ENCODE measurements around the gene PAPPA2.
A peak's percentile ranks its signal among the peaks of the same experiment; 100 is the strongest.

PAPPA2 gene

DNA sequence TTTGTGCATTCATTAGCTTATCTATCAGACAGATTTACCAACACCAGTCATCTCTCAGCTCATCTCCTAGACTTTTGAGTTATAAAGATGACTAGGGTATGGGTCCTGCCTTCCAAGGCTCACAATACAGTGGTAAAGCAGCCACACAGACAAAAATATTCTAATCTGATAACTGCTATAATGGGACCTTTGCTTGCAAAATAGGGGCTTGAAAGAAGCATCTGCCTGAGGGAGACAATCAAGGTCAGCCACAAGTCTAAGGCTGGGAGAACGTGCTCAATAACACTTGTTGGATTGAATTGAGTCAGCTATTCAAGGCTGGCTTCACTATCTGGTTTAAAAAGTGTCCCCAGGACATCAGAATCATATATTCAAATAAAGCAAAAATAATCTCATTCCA is 1.4 kb upstream of the PAPPA2 start:
- in situ Hi-C loops (cut with MboI; ENCODE audit: low sequenced_read_pairs), result no loop called here
- Histone ChIP-seq H3K27me3 (ENCODE audit: low read depth) (no peaks in the 10 kb centered on the region), H3K36me3 (replicated peaks) (no peaks in the 10 kb centered on the region), H3K4me3 (no peak overlapping the region), H3K4me1 (no peaks in the 10 kb centered on the region), H3K9me3 (no peaks in the 10 kb centered on the region)
- DNase-seq (ENCODE audit: low spot score in 2 of 2), result no peak

DNA sequence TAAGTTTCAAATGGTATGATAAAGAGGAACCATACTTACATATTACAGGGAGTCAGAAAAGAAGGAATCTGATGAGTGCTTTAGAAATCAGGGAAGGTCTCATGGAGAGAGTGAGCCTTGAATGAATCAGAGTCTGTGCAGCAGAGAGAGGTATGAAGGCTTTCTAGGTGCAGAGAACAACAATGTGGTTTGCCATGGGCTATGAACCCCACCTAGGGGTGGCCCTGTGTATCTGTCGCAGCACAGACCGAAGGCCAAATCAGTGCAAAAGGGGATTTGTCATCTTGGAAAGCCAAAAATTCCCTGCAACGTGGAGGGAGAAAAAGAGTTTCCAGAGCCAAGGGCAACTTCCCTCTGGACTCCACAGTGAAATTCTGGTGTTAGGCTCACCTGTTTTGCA is 3.5 kb downstream of the PAPPA2 start:
- H3K4me1 ChIP-seq, result no peaks in the 10 kb centered on the region
- peak in 1 of 2 experiments; percentile 28 for DNase-seq (ENCODE audit: low spot score in 2 of 2)
- no peaks in the 10 kb centered on the region for H3K36me3 ChIP-seq (replicated peaks)
- no peak overlapping the region for H3K4me3 ChIP-seq
- H3K9me3 ChIP-seq, result no peaks in the 10 kb centered on the region
- no peaks in the 10 kb centered on the region for H3K27me3 ChIP-seq (ENCODE audit: low read depth)
- in situ Hi-C loops (cut with MboI; ENCODE audit: low sequenced_read_pairs), result no loop called here

DNA sequence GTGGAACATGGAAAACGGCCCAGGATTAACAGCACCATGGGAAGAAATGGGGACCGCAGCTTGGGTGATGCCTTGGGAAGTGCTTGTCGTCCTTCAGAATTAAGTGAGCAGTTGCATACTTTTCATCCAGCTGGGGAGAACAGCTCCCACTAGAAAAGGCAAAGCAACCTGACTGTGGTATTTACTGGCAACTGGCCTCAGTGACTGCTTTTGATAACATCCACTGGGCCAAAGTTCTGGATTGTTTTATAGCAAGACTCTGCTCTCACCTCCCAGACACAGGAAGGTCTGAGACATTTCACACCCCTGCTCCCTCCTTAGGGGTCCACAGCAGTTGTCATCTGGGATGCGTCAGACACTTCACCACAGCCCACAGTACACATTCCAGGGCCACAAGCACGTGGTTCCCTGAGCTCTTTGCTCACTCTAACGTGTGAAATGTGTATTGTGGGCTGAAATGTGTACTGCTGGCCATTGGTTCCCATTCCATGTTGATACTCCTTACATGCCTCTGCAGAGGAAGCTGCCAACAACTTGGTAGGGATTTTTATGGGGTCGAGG is 6.6 kb downstream of the PAPPA2 start:
- no peaks in the 10 kb centered on the region for H3K36me3 ChIP-seq (replicated peaks)
- in situ Hi-C loops (cut with MboI; ENCODE audit: low sequenced_read_pairs), result no loop called here
- H3K27me3 ChIP-seq (ENCODE audit: low read depth), result no peaks in the 10 kb centered on the region
- no peaks in the 10 kb centered on the region for H3K9me3 ChIP-seq
- no peaks in the 10 kb centered on the region for H3K4me1 ChIP-seq
- no peak for DNase-seq (ENCODE audit: low spot score in 2 of 2)
- H3K4me3 ChIP-seq, result no peak overlapping the region

DNA sequence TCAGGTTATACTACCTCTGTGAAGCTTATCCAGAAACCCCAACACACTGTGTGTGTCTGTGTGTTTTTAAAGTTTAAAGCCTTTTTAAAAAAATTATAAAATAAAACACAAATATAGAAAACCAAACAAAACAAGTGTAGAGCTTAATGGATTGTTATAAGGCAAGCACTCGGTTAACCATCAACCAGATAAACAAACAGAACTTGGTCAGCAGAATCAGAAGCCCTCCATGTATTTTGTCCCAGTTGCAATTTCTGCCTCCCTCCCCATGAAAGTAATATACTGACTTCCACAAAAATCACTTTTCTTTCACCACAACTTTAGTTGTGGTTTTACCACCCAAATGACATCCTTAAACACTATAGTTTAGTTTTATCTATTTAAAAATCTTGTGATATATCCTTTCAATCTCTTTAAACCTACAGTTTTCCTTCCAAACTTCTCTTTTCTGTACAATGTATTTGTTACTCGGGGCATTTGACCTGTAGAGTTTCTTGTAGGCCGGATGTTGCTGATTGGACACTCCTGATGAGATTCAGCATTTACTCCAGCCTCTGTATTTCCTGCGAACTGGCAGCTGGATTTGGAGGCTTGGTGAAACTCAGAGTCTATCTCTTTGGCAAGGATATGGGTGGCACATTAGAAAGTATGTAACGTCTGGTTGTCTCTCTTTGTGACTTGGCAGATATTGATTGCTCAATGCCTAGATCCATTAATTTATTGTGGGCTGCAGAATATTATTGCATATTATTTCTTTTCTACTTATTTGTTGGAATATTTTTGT is 8.6 kb downstream of the PAPPA2 start:
- Histone ChIP-seq H3K9me3 (no peaks in the 10 kb centered on the region), H3K36me3 (replicated peaks) (no peaks in the 10 kb centered on the region), H3K4me1 (no peaks in the 10 kb centered on the region), H3K4me3 (no peak overlapping the region), H3K27me3 (ENCODE audit: low read depth) (no peaks in the 10 kb centered on the region)
- in situ Hi-C loops (cut with MboI; ENCODE audit: low sequenced_read_pairs), result no loop called here
- no peak for DNase-seq (ENCODE audit: low spot score in 2 of 2)

DNA sequence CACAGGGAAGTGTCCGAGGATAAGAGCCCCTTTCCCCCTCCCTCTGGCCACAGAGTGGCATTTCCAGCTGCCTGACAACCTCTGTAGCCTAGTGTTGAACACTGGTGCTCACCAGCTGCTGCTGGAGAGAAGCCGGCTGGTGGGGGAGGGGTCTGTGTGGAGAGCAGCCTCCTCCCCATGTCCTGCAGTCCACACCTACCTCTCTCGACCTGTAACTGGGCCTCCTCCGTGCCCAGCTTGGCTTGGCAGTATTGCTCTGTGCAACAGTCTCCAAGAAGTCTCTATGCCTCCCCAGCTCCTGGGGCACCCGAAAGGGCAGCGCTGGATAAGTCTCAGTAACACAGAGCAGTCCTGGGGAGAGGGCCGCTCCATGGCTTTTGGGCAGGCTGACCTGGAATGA is 17.0 kb downstream of the PAPPA2 start:
- in situ Hi-C loops (cut with MboI; ENCODE audit: low sequenced_read_pairs), result no loop called here
- H3K36me3 ChIP-seq (replicated peaks), result no peaks in the 10 kb centered on the region

DNA sequence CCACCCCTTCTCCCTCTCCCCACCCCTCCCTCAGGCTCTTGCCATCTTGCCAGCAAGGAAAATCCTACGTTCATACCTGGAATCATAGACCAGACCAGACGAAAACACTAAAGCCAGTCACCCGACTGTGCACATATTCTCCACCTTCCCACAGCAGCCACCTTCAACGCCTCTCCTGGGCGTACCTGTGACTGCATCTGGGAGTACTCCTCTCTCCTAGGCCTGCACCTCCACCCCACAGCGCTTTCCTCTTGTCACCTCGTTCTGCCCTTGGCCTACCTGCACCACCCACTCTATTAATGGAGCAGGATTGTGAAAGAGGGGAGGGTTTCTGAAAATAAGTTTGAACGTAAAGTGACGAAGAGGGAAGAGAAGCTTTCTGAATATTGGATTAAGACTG is 17.8 kb downstream of the PAPPA2 start:
- Histone ChIP-seq H3K9me3 (no peaks in the 10 kb centered on the region), H3K27me3 (ENCODE audit: low read depth) (no peaks in the 10 kb centered on the region), H3K4me3 (no peak overlapping the region), H3K36me3 (replicated peaks) (no peaks in the 10 kb centered on the region), H3K4me1 (no peaks in the 10 kb centered on the region)
- no peak for DNase-seq (ENCODE audit: low spot score in 2 of 2)
- in situ Hi-C loops (cut with MboI; ENCODE audit: low sequenced_read_pairs), result no loop called here

More for the DNA sequence above, 17.0 kb downstream of the PAPPA2 start:
- H3K4me1 ChIP-seq, result no peaks in the 10 kb centered on the region
- H3K9me3 ChIP-seq, result no peaks in the 10 kb centered on the region
- H3K4me3 ChIP-seq, result no peak overlapping the region
- H3K27me3 ChIP-seq (ENCODE audit: low read depth), result no peaks in the 10 kb centered on the region
- DNase-seq (ENCODE audit: low spot score in 2 of 2), result no peak

DNA sequence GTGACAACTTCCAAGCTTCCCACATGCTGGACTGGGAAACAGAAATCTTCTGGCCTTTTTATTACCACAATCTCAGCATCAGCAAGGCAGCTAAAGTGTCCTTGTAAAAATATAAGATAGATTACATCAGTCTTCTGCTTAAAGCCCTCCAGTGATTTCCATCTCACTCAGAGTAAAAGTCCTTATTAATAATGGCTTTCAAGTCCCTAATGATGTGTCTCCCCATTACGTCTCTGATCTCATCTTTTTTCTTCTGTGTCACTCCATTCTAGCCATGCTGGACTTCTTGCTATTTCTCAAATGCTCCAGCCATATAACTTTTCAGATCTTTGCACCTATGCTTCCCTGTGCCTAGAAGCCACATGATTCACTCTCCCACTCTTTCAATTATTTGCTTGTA is 22.1 kb downstream of the PAPPA2 start:
- H3K9me3 ChIP-seq, result no peaks in the 10 kb centered on the region
- H3K36me3 ChIP-seq (replicated peaks), result no peaks in the 10 kb centered on the region
- no peak for DNase-seq (ENCODE audit: low spot score in 2 of 2)
- no peaks in the 10 kb centered on the region for H3K27me3 ChIP-seq (ENCODE audit: low read depth)
- no peak overlapping the region for H3K4me3 ChIP-seq
- in situ Hi-C loops (cut with MboI; ENCODE audit: low sequenced_read_pairs), result no loop called here
- no peaks in the 10 kb centered on the region for H3K4me1 ChIP-seq

DNA sequence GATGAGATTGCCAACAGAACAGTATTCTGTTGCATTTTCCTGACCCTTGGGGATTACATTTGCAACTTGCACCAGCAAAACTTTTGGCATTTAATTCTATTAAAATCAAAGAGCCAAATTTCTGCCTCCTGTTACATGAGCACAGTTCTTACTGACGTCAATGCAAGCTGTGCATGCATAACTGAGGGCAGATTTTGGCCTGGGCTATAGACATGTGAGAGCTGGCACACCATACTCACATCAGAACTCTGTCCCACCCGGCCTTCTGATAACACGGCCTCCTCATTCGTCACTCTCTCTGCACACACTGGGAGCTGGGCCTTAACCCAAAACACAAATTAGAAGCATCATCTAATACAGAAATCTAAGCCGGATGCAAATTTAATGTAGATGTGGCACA is 31.5 kb downstream of the PAPPA2 start:
- Histone ChIP-seq H3K4me3 (no peak overlapping the region), H3K9me3 (no peaks in the 10 kb centered on the region), H3K4me1 (no peaks in the 10 kb centered on the region), H3K27me3 (ENCODE audit: low read depth) (0 out of 2 replicates have a peak, but pooled peaks cover 3% of the 10 kb centered on the region), H3K36me3 (replicated peaks) (no peaks in the 10 kb centered on the region)
- in situ Hi-C loops (cut with MboI; ENCODE audit: low sequenced_read_pairs), result no loop called here
- no peak for DNase-seq (ENCODE audit: low spot score in 2 of 2)

DNA sequence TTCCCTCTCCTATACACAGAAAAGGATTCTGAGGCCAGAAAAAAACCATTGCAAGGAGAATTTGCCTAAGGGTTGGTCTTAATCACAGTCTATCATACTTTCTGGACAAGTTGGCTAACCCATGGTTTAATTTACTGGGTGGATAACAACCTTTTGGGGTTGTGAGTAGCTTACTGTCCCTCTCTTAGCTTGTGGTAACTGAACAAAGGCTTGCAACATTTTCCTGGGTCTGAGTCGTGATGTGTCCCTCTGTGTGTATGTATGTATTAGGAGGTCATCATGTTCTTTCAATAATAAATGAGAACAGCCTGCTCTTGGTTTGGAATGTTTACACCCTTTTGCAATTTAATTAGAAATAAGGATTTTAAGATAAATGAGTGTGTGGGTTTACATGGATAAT is 36.7 kb downstream of the PAPPA2 start:
- no peaks in the 10 kb centered on the region for H3K36me3 ChIP-seq (replicated peaks)
- no peak overlapping the region for H3K4me3 ChIP-seq
- in situ Hi-C loops (cut with MboI; ENCODE audit: low sequenced_read_pairs), result no loop called here
- H3K4me1 ChIP-seq, result no peaks in the 10 kb centered on the region
- H3K27me3 ChIP-seq (ENCODE audit: low read depth), result 0 out of 2 replicates have a peak, but pooled peaks cover 3% of the 10 kb centered on the region
- no peaks in the 10 kb centered on the region for H3K9me3 ChIP-seq
- DNase-seq (ENCODE audit: low spot score in 2 of 2), result no peak

DNA sequence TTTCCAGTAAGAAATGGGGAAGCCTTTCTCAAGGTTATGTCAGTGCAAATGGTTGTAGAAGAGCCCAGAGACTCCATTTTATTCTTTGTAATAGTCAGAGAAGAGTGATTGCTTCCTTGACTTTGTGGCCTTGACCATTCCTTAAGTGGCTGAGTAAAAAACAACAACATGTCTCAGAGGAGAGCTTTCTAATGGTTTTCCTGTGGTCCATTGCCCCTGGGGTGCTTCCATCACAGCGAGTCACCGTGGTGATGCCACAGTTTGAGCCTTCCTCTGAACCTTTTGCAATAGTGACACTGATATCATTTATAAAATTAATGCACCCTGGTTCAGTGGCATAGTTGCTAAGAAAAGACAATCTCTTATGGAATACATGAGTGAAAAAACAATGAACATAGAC is 38.6 kb downstream of the PAPPA2 start:
- H3K9me3 ChIP-seq, result no peaks in the 10 kb centered on the region
- in situ Hi-C loops (cut with MboI; ENCODE audit: low sequenced_read_pairs), result no loop called here
- no peak overlapping the region for H3K4me3 ChIP-seq
- H3K4me1 ChIP-seq, result no peaks in the 10 kb centered on the region
- DNase-seq (ENCODE audit: low spot score in 2 of 2), result no peak
- peaks cover 7% of the 10 kb centered on the region; the same call in 1 of the 2 replicates for H3K27me3 ChIP-seq (ENCODE audit: low read depth)
- no peaks in the 10 kb centered on the region for H3K36me3 ChIP-seq (replicated peaks)

DNA sequence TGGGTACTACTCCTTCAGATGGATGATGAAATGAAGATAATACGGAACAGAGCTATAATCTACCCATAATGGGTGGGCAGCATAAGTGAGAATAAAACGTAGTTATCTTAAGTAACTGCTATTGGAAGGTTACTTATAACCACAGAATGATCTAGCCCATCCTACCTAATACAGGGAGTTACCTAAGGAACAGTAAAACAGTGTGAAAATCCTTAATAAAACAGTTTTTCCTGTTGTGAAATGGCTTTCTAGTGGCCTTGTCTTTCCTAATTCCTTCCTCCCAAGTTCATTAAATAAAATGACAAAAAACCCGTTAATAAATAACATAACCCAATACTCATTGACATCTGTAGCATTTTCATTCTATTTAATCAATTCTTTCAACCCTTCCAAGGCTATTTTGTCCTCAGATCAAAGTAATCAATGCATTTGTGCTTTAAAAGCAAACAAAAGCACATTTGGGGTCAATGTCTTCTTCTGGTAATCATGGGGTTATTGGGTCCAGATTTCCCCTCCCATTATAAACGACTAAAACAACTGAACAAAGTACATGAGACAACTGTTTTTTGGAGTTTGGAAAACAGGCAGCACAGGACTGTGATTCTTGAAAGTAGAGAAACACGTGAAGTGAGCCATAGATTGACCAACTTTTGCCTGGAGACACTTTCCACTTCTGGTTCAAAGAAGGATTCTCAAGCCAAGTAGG is 42.0 kb downstream of the PAPPA2 start:
- no peaks in the 10 kb centered on the region for H3K4me1 ChIP-seq
- in situ Hi-C loops (cut with MboI; ENCODE audit: low sequenced_read_pairs), result no loop called here
- DNase-seq (ENCODE audit: low spot score in 2 of 2), result no peak
- H3K36me3 ChIP-seq (replicated peaks), result no peaks in the 10 kb centered on the region
- H3K27me3 ChIP-seq (ENCODE audit: low read depth), result peaks cover 4% of the 10 kb centered on the region; the same call in 1 of the 2 replicates
- no peaks in the 10 kb centered on the region for H3K9me3 ChIP-seq
- no peak overlapping the region for H3K4me3 ChIP-seq

DNA sequence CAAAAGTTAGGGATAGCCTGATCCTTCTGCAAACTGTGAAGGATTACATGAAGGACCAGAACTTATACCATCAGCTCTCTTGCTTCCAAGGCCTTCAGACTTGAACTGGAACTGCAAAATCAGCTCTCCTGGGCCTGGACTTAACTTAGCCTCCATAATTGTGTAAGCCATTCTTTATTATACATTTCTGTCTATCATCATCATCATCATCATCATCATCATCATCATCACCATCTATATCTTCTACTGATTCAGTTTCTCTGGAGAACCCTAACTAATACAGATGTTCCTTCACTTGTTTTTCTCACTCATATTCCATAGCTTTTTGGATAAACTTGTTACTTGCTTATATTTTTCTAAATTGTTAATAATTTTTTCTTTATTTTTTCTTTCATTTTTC is 50.0 kb downstream of the PAPPA2 start:
- in situ Hi-C loops (cut with MboI; ENCODE audit: low sequenced_read_pairs), result no loop called here
- H3K9me3 ChIP-seq, result no peaks in the 10 kb centered on the region
- no peak overlapping the region for H3K4me3 ChIP-seq
- H3K27me3 ChIP-seq (ENCODE audit: low read depth), result no peaks in the 10 kb centered on the region
- H3K36me3 ChIP-seq (replicated peaks), result no peaks in the 10 kb centered on the region
- no peak for DNase-seq (ENCODE audit: low spot score in 2 of 2)
- no peaks in the 10 kb centered on the region for H3K4me1 ChIP-seq

DNA sequence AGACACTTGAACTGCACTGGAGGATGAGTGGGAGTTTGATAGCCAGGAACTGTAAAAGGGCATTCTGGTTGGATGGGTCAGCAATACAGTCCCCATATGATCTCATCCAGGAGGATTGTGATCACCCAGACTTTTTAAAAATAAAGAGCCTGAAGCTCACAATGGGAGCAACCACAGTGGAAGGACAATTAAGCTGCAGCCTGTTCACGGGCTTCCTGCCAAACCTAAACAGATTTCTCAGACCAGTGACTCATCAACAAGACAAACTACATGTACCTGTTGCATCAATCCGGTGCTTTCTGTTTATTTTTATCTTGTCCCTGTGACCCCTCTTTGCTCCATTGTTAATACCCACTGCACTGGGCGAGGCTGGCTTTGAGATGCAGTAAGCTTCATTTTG is 52.3 kb downstream of the PAPPA2 start:
- DNase-seq (ENCODE audit: low spot score in 2 of 2), result no peak
- Histone ChIP-seq H3K4me1 (no peaks in the 10 kb centered on the region), H3K4me3 (no peak overlapping the region), H3K36me3 (replicated peaks) (no peaks in the 10 kb centered on the region), H3K27me3 (ENCODE audit: low read depth) (no peaks in the 10 kb centered on the region), H3K9me3 (no peaks in the 10 kb centered on the region)
- in situ Hi-C loops (cut with MboI; ENCODE audit: low sequenced_read_pairs), result no loop called here

DNA sequence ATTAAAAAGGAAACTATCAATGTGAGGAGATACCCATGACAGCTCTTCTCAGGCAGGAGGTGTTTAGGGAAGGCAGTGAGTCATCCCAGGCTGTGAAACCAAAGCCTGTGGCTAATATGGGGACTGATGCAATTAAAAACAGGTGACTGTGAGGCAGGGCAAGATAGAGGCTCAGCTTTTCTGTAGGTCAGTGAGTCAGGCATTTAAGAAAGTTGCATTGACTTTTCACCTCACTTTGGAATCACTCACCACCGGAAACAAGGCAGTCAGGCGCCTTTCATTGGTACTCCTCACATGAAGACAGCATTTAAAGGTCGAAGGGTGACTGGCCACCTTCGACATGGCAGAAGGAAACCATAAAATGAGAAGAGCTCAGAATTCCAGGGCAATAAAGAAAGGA is 54.5 kb downstream of the PAPPA2 start:
- H3K27me3 ChIP-seq (ENCODE audit: low read depth), result no peaks in the 10 kb centered on the region
- H3K36me3 ChIP-seq (replicated peaks), result no peaks in the 10 kb centered on the region
- in situ Hi-C loops (cut with MboI; ENCODE audit: low sequenced_read_pairs), result no loop called here
- no peak for DNase-seq (ENCODE audit: low spot score in 2 of 2)
- no peaks in the 10 kb centered on the region for H3K4me1 ChIP-seq
- no peak overlapping the region for H3K4me3 ChIP-seq
- no peaks in the 10 kb centered on the region for H3K9me3 ChIP-seq
